Breast epithelium (tissue), 3 donors: ENCODE measurements around the gene CDYL.

Experiments
- POLR2A ChIP-seq: fragments of 450-650 bp; IDR thresholded peaks from one replicate; pipeline ENCODE4 v1.6.1; 2016; ENCODE audit warnings: antibody characterized with exemption, mild to moderate bottlenecking, moderate library complexity
- TF ChIP-seq, protein P1 (sequence below), 3 donors: fragments of 450-650 bp; IDR thresholded peaks; one replicate each; pipeline ENCODE4 v1.5.1; 2016 to 2017; ENCODE audit warnings: antibody characterized with exemption in 3 of 3, mild to moderate bottlenecking in 3 of 3, moderate library complexity in 3 of 3

DNA sequence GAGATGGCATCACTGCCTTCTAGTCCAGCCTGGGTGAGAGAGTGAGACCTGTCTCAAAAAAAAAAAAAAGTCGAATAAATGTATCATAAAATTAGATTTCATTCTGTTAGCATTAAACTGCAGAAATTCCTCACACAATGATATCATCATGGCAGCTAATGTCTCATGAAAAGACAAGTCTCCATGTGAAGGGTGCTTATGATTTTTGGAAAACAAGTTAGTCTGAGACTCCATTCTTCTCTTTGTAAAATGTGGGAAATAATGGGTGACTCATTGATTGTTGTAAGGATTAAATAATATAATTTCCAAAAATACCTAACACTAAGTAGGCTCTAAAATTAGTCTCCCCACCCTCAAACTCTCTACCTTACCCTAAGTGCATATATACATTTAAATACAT is 49.6 kb upstream of the CDYL start:
- TF ChIP-seq, protein P1, sequence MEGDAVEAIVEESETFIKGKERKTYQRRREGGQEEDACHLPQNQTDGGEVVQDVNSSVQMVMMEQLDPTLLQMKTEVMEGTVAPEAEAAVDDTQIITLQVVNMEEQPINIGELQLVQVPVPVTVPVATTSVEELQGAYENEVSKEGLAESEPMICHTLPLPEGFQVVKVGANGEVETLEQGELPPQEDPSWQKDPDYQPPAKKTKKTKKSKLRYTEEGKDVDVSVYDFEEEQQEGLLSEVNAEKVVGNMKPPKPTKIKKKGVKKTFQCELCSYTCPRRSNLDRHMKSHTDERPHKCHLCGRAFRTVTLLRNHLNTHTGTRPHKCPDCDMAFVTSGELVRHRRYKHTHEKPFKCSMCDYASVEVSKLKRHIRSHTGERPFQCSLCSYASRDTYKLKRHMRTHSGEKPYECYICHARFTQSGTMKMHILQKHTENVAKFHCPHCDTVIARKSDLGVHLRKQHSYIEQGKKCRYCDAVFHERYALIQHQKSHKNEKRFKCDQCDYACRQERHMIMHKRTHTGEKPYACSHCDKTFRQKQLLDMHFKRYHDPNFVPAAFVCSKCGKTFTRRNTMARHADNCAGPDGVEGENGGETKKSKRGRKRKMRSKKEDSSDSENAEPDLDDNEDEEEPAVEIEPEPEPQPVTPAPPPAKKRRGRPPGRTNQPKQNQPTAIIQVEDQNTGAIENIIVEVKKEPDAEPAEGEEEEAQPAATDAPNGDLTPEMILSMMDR (IDR thresholded peaks at IDR 0.05) = no peak
- no peak for TF ChIP-seq POLR2A
